HCT116 (cell line): ENCODE measurements around the gene DOCK4. TPM values are rescaled to one million over a fixed set of nuclear protein-coding genes. Genes with fewer than 3 reads are reported as not detected.

ENCODE experiments used
- ATAC-seq: fragments of 200-7000 bp; cut with Tn5 transposase; 2 replicates; pipeline ENCODE4 v1.9.1; 2020; ENCODE audit warnings: mild to moderate bottlenecking, moderate library complexity
- BruUV-seq: library from RNA; stranded (reverse); fragments of 400-500 nt; replicated peaks from 2 replicates; lab custom pipeline; 2021; lab: Mats Ljungman, UMichigan
- CTCF ChIA-PET: fragments of 300-600 bp; sonication (Branson Sonifier 250); formaldehyde crosslinking; loops from one replicate; lab custom pipeline; 2021; ENCODE audit warnings: antibody characterized with exemption; lab: Charles Lee
- POLR2A ChIA-PET: fragments of 300-600, 350-600 bp; sonication (Branson Sonifier 250); formaldehyde crosslinking; loops from one replicate; lab custom pipeline; 2021; ENCODE audit warnings: antibody characterized with exemption; lab: Charles Lee
- RAD21 ChIA-PET, 2 experiments: fragments of 300-600 bp; sonication (Branson Sonifier 250); formaldehyde crosslinking; loops; one replicate each; lab custom pipeline; 2023; ENCODE audit warnings: low total read pairs in 2 of 2; ENCODE audit not compliant: uncharacterized antibody in 2 of 2, unreplicated experiment in 2 of 2, low non-redundant PET in 1 of 2; lab: Charles Lee
- DNase-seq: peaks from one replicate; pipeline ENCODE4 v3.0.0-alpha.2; 2010; ENCODE audit warnings: low read depth, low spot score
- H2AFZ ChIP-seq: fragments of 200-600 bp; shearing (Covaris generic), sonication (generic); 2 replicates; pipeline ENCODE4 v1.6.1; 2017; ENCODE audit warnings: low read depth, mixed run types, mixed read lengths, antibody characterized with exemption, low read length; ENCODE audit not compliant: poor library complexity, severe bottlenecking
- H3K27ac ChIP-seq: 2 replicates; pipeline ENCODE4 v1.5.1; 2012; ENCODE audit warnings: low read depth, low read length
- H3K27me3 ChIP-seq: fragments of 200-600 bp; sonication (generic); 2 replicates; pipeline ENCODE4 v1.6.1; 2016; ENCODE audit warnings: mixed run types, low read length, mixed read lengths; ENCODE audit not compliant: insufficient read depth
- H3K36me3 ChIP-seq, 2 experiments: fragments of 200-500 bp in 1 of 2; fragments of 200-600 bp in 1 of 2; sonication (Bioruptor generic) in 1 of 2; sonication (generic) in 1 of 2; 2 replicates each; pipeline versions ENCODE4 v1.5.1 to v1.6.1; 2014 to 2016; ENCODE audit warnings: low read length in 2 of 2, inconsistent platforms in 1 of 2, mixed read lengths in 1 of 2, mixed run types in 1 of 2; ENCODE audit not compliant: insufficient read depth in 2 of 2, control insufficient read depth in 1 of 2
- H3K4me1 ChIP-seq, 2 experiments: fragments of 200-600 bp in 1 of 2; sonication (generic) in 1 of 2; 2 replicates each; pipeline versions ENCODE4 v1.5.1 to v1.6.1; 2012 to 2017; ENCODE audit warnings: low read length in 2 of 2, inconsistent platforms in 1 of 2, mild to moderate bottlenecking in 1 of 2, mixed read lengths in 1 of 2, mixed run types in 1 of 2, moderate library complexity in 1 of 2; ENCODE audit not compliant: insufficient read depth in 2 of 2, control insufficient read depth in 1 of 2
- H3K4me2 ChIP-seq: fragments of 200-600 bp; sonication (generic); 2 replicates; pipeline ENCODE4 v1.6.1; 2017; ENCODE audit warnings: mixed run types, low read length, mixed read lengths
- H3K4me3 ChIP-seq, 2 experiments: fragments of 200-600 bp in 1 of 2; sonication (generic) in 1 of 2; replicated peaks in 1 of 2; 2 replicates each; pipeline ENCODE4 v1.5.1; 2011 to 2016; ENCODE audit warnings: low read length in 2 of 2, control low read depth in 1 of 2, low read depth in 1 of 2, mild to moderate bottlenecking in 1 of 2, mixed read lengths in 1 of 2, mixed run types in 1 of 2
- H3K79me2 ChIP-seq: fragments of 200-600 bp; sonication (generic); 2 replicates; pipeline ENCODE4 v1.6.1; 2017; ENCODE audit warnings: mild to moderate bottlenecking, mixed run types, low read length, moderate library complexity, mixed read lengths; ENCODE audit not compliant: insufficient read depth
- H3K9ac ChIP-seq: fragments of 200-600 bp; sonication (generic); 2 replicates; pipeline ENCODE4 v1.6.1; 2016; ENCODE audit warnings: low read length, mixed read lengths
- H3K9me2 ChIP-seq: fragments of 200-600 bp; sonication (generic), shearing (Covaris generic); 2 replicates; pipeline ENCODE4 v1.6.1; 2017; ENCODE audit warnings: mixed run types, mild to moderate bottlenecking, moderate library complexity; ENCODE audit not compliant: insufficient read depth
- H3K9me3 ChIP-seq, 2 experiments: fragments of 200-500 bp in 1 of 2; fragments of 200-600 bp in 1 of 2; sonication (Bioruptor generic) in 1 of 2; sonication (generic) in 1 of 2; 2 replicates each; pipeline ENCODE4 v1.6.1; 2014 to 2017; ENCODE audit warnings: low read length in 2 of 2, mixed read lengths in 2 of 2, inconsistent platforms in 1 of 2, low read depth in 1 of 2, mild to moderate bottlenecking in 1 of 2, mixed run types in 1 of 2, moderate library complexity in 1 of 2; ENCODE audit not compliant: control insufficient read depth in 1 of 2, insufficient read depth in 1 of 2
- H4K20me1 ChIP-seq: fragments of 200-600 bp; sonication (generic), shearing (Covaris generic); 2 replicates; pipeline ENCODE4 v1.6.1; 2017; ENCODE audit warnings: mixed run types, mild to moderate bottlenecking, moderate library complexity; ENCODE audit not compliant: insufficient read depth
- CBX3 ChIP-seq: IDR thresholded peaks from 2 replicates; pipeline ENCODE4 v1.6.1; 2012; ENCODE audit warnings: low read depth
- EGR1 ChIP-seq: IDR thresholded peaks from 2 replicates; pipeline ENCODE4 v1.6.1; 2012; ENCODE audit warnings: low read depth
- JUND ChIP-seq: IDR thresholded peaks from 2 replicates; pipeline ENCODE4 v1.6.1; 2012
- POLR2A ChIP-seq: IDR thresholded peaks from 2 replicates; pipeline ENCODE4 v1.7.0; 2011; ENCODE audit warnings: borderline replicate concordance; ENCODE audit not compliant: insufficient read depth, insufficient read length; ENCODE audit errors: extremely low read depth
- SP1 ChIP-seq: IDR thresholded peaks from 2 replicates; pipeline ENCODE4 v1.6.1; 2012; ENCODE audit warnings: low read depth
- SRF ChIP-seq: IDR thresholded peaks from 2 replicates; pipeline ENCODE4 v1.6.1; 2012; ENCODE audit warnings: low read depth
- TCF7L2 ChIP-seq: IDR thresholded peaks from 2 replicates; pipeline ENCODE4 v1.7.0; 2011; ENCODE audit warnings: borderline replicate concordance, inconsistent platforms; ENCODE audit not compliant: insufficient read depth, insufficient read length; ENCODE audit errors: extremely low read depth
- YY1 ChIP-seq: IDR thresholded peaks from 2 replicates; pipeline ENCODE4 v1.6.1; 2011; ENCODE audit warnings: low read length, low read depth, moderate library complexity, mild to moderate bottlenecking; ENCODE audit not compliant: insufficient replicate concordance; ENCODE audit errors: extremely low read depth
- ZFX ChIP-seq: fragments of 450-650 bp; IDR thresholded peaks from 2 replicates; pipeline ENCODE4 v1.6.1; 2017
- ZNF274 ChIP-seq: fragments of 200-500 bp; sonication (Bioruptor generic); IDR thresholded peaks from 2 replicates; pipeline ENCODE4 v1.6.1; 2014; ENCODE audit warnings: mild to moderate bottlenecking, low read depth, low read length, inconsistent platforms
- intact Hi-C: fragments of 100-400 bp; cut with micrococcal nuclease; formaldehyde crosslinking; loops from 2 replicates; pipeline ENCODE4 v1.10.0; 2022
- total RNA-seq: library from RNA; stranded (reverse); gene quantifications from one replicate; pipeline ENCODE4 v1.2.1, GENCODE V29; 2021; ENCODE audit not compliant: unreplicated experiment
- TF ChIP-seq, protein P1 (sequence below), 3 experiments: fragments of 200-600 bp in 1 of 3; sonication (generic) in 1 of 3; IDR thresholded peaks in 2 of 3; conservative IDR thresholded peaks in 1 of 3; 2 replicates each; pipeline ENCODE4 v1.5.1; 2012 to 2017; ENCODE audit warnings: low read depth in 2 of 3, low read length in 2 of 3, antibody characterized with exemption in 1 of 3, borderline replicate concordance in 1 of 3, control low read depth in 1 of 3, mild to moderate bottlenecking in 1 of 3, mixed read lengths in 1 of 3, mixed run types in 1 of 3, moderate library complexity in 1 of 3; ENCODE audit not compliant: insufficient read depth in 1 of 3
- TF ChIP-seq, protein P2 (sequence below): IDR thresholded peaks from 2 replicates; pipeline ENCODE4 v1.6.1; 2011; ENCODE audit warnings: mild to moderate bottlenecking, low read length, moderate library complexity; ENCODE audit not compliant: insufficient replicate concordance; ENCODE audit errors: extremely low read depth

DOCK4 gene
- total RNA-seq, 1 experiment from 2014 or later = 2.2 TPM

DNA sequence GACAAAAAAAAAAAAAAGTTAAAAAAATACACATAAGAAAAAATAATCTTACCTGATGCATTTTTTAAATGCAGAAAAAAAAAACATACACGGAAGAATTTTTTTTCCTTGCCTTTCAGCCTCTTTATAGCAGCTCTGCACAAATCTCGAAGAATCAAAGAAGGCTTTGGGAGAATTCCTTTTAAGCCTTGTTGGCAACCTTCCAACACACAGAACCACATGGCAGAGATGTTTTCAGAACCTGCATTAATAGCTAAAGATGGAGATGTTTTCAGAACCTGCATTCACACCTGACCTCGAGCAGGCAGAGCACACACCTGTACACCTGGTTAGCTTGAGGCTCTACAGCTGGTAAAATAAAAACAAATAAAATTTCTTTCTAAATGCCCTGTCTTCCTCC is 65.6 kb downstream of the DOCK4 start:
- CTCF ChIA-PET = no interaction called here

DNA sequence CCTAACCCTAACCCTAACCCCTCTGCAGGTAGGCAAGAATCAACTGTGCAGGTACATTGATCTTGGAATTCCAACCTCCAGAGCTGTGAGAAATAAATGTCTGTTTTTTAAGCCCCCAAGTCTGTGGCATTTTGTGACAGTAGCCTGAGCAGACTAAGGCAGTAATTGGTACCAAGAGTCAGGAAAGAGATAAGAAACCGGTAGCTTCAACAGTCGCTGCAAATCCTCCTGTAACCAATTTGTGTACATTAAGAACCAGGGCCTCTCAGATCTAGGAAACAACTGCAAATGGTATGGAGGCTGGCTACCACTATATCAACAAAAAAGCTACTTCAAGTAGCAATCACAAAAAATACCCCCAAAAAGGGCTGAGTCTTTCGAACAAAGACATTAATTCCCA is 67.3 kb downstream of the DOCK4 start:
- Histone ChIP-seq H3K4me1 (no peaks in the 10 kb centered on the region), H3K9me2 (no peaks in the 10 kb centered on the region), H4K20me1 (no peaks in the 10 kb centered on the region), H3K4me2 (no peak overlapping the region), H2AFZ (no peak overlapping the region), H3K9ac (no peak overlapping the region), H3K27me3 (no peaks in the 10 kb centered on the region), H3K27ac (no peak overlapping the region), H3K9me3 (no peaks in the 10 kb centered on the region), H3K79me2 (no peaks in the 10 kb centered on the region), H3K36me3 (no peaks in the 10 kb centered on the region), H3K4me3 (no peak overlapping the region)
- RAD21 ChIA-PET = no interaction called here
- ATAC-seq = no peak
- POLR2A ChIA-PET = no interaction called here
- no TSS peak for BruUV-seq
- CTCF ChIA-PET = no interaction called here
- TF ChIP-seq YY1 (no peak), JUND (no peak), ZFX (no peak), SP1 (no peak), EGR1 (no peak), CBX3 (no peak), SRF (no peak), POLR2A (no peak), TCF7L2 (no peak)
- TF ChIP-seq, protein P1, sequence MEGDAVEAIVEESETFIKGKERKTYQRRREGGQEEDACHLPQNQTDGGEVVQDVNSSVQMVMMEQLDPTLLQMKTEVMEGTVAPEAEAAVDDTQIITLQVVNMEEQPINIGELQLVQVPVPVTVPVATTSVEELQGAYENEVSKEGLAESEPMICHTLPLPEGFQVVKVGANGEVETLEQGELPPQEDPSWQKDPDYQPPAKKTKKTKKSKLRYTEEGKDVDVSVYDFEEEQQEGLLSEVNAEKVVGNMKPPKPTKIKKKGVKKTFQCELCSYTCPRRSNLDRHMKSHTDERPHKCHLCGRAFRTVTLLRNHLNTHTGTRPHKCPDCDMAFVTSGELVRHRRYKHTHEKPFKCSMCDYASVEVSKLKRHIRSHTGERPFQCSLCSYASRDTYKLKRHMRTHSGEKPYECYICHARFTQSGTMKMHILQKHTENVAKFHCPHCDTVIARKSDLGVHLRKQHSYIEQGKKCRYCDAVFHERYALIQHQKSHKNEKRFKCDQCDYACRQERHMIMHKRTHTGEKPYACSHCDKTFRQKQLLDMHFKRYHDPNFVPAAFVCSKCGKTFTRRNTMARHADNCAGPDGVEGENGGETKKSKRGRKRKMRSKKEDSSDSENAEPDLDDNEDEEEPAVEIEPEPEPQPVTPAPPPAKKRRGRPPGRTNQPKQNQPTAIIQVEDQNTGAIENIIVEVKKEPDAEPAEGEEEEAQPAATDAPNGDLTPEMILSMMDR (IDR thresholded peaks at IDR 0.05 in 2 of 3, conservative IDR thresholded peaks at IDR 0.05 in 1 of 3; ENCODE audit: borderline replicate concordance in 1 of 3, insufficient read depth in 1 of 3, low read depth in 2 of 3, low read length in 2 of 3) = no peak
- intact Hi-C loops = no loop called here
- no peak for DNase-seq

More for the DNA sequence above, 65.6 kb downstream of the DOCK4 start:
- Histone ChIP-seq H3K4me2 (no peak overlapping the region), H4K20me1 (no peaks in the 10 kb centered on the region), H3K27me3 (no peaks in the 10 kb centered on the region; the same call in 1 of the 2 replicates), H3K27ac (no peak overlapping the region), H3K79me2 (no peaks in the 10 kb centered on the region), H2AFZ (no peak overlapping the region), H3K36me3 (no peaks in the 10 kb centered on the region), H3K4me3 (no peak overlapping the region), H3K4me1 (no peaks in the 10 kb centered on the region), H3K9me3 (no peaks in the 10 kb centered on the region), H3K9ac (no peak overlapping the region), H3K9me2 (no peaks in the 10 kb centered on the region)
- RAD21 ChIA-PET = no interaction called here
- no TSS peak for BruUV-seq
- TF ChIP-seq ZNF274 (no peak), YY1 (no peak)
- TF ChIP-seq, protein P2, sequence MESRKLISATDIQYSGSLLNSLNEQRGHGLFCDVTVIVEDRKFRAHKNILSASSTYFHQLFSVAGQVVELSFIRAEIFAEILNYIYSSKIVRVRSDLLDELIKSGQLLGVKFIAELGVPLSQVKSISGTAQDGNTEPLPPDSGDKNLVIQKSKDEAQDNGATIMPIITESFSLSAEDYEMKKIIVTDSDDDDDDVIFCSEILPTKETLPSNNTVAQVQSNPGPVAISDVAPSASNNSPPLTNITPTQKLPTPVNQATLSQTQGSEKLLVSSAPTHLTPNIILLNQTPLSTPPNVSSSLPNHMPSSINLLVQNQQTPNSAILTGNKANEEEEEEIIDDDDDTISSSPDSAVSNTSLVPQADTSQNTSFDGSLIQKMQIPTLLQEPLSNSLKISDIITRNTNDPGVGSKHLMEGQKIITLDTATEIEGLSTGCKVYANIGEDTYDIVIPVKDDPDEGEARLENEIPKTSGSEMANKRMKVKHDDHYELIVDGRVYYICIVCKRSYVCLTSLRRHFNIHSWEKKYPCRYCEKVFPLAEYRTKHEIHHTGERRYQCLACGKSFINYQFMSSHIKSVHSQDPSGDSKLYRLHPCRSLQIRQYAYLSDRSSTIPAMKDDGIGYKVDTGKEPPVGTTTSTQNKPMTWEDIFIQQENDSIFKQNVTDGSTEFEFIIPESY = no peak
- POLR2A ChIA-PET = no interaction called here
- intact Hi-C loops = no loop called here
- no peak for ATAC-seq
- DNase-seq = no peak
